ENCODE results near the gene JUN.

GRCh38 chr1:58805716-58806571 is 22.1 kb upstream of the JUN start:
- TF ChIP-seq, protein P1, sequence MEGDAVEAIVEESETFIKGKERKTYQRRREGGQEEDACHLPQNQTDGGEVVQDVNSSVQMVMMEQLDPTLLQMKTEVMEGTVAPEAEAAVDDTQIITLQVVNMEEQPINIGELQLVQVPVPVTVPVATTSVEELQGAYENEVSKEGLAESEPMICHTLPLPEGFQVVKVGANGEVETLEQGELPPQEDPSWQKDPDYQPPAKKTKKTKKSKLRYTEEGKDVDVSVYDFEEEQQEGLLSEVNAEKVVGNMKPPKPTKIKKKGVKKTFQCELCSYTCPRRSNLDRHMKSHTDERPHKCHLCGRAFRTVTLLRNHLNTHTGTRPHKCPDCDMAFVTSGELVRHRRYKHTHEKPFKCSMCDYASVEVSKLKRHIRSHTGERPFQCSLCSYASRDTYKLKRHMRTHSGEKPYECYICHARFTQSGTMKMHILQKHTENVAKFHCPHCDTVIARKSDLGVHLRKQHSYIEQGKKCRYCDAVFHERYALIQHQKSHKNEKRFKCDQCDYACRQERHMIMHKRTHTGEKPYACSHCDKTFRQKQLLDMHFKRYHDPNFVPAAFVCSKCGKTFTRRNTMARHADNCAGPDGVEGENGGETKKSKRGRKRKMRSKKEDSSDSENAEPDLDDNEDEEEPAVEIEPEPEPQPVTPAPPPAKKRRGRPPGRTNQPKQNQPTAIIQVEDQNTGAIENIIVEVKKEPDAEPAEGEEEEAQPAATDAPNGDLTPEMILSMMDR (IDR thresholded peaks at IDR 0.05): no peak
- TF ChIP-seq POLR2A (IDR thresholded peaks at IDR 0.05): no peak

Data from adrenal gland (tissue), 5 donors.